ENCODE measurements around the gene SLX4. TPM values are rescaled to one million over a fixed set of nuclear protein-coding genes. Genes with fewer than 3 reads are reported as not detected.

Gene SLX4
- polyA plus RNA-seq, 2 of the 4 experiments (the other 2 are of a cell fraction): 3.0 to 5.0 TPM

GRCh38 chr16:3599922-3600321 lies 11.5 kb downstream of the SLX4 start:
- no peak for FAIRE-seq
- ChIA-PET CTCF (interaction anchor here (0.7 kb wide), 1 partner anchor 90 kb away, joined by 3 read pairs; no protein-coding TSS in a partner anchor), POLR2A (interaction anchor here (0.6 kb wide), 1 partner anchor 63 kb away, joined by 3 read pairs; no protein-coding TSS in a partner anchor)
- peak in 1 of 2 experiments; percentile 22 for DNase-seq (ENCODE audit: low read depth in 1 of 2, low spot score in 1 of 2)
- Histone ChIP-seq H3K4me2 (no peak overlapping the region), H3K4me3 (no peak overlapping the region), H3K4me1 (no peaks in the 10 kb centered on the region), H3K9me3 (peaks cover 8% of the 10 kb centered on the region; the same call in 1 of the 3 replicates), H3K27ac (no peak overlapping the region)
- ATAC-seq: no peak
- no peak for TF ChIP-seq ELK1 (IDR thresholded peaks at IDR 0.05; ENCODE audit: low read depth, low read length)
- TF ChIP-seq HEYL (CRISPR knock-in tag; IDR thresholded peaks at IDR 0.05): no peak
- TF ChIP-seq ZFP36 (IDR thresholded peaks at IDR 0.05; ENCODE audit: borderline replicate concordance, partially characterized antibody): no peak
- no peak for TF ChIP-seq RARB (CRISPR knock-in tag; IDR thresholded peaks at IDR 0.05)
- no peak for TF ChIP-seq HES2 (IDR thresholded peaks at IDR 0.05)
- no peak for TF ChIP-seq HMGXB4 (CRISPR knock-in tag; IDR thresholded peaks at IDR 0.05; ENCODE audit: borderline replicate concordance)
- TF ChIP-seq REST (IDR thresholded peaks at IDR 0.05): no peak
- no peak for TF ChIP-seq KDM1A (IDR thresholded peaks at IDR 0.05; ENCODE audit: low read depth)
- no peak for TF ChIP-seq HDAC2 (IDR thresholded peaks at IDR 0.05)
- 94% methylated on average over 4 of the region's 4 CpGs for WGBS (ENCODE audit: missing lambda C conversion rate)

- Histone ChIP-seq H3K27ac (no peak overlapping the region), H3K4me2 (no peak overlapping the region), H3K4me3 (no peak overlapping the region), H3K4me1 (no peaks in the 10 kb centered on the region), H3K9me3 (peaks cover 8% of the 10 kb centered on the region; the same call in 1 of the 3 replicates)
- ChIA-PET CTCF (interaction anchor here (0.7 kb wide), 1 partner anchor 185 kb away, joined by 3 read pairs; no protein-coding TSS in a partner anchor), POLR2A (no interaction called here)
- FAIRE-seq (no peak), ATAC-seq (no peak), DNase-seq (ENCODE audit: low read depth in 1 of 2, low spot score in 1 of 2) (no peak)
- TF ChIP-seq RNF2 (IDR thresholded peaks at IDR 0.05; ENCODE audit: borderline replicate concordance, low read depth) (no peak), MAZ (IDR thresholded peaks at IDR 0.05; ENCODE audit: borderline replicate concordance, low read depth, low read length) (no peak), MAX (IDR thresholded peaks at IDR 0.05) (no peak), POLR2AphosphoS2 (conservative IDR thresholded peaks at IDR 0.05; ENCODE audit: low read length) (no peak), BCL3 (IDR thresholded peaks at IDR 0.05) (no peak), NR3C1 (IDR thresholded peaks at IDR 0.05) (no peak)
- 92% methylated on average over 8 of the region's 8 CpGs for WGBS (ENCODE audit: missing lambda C conversion rate)
These were observed 12.3 kb downstream of the SLX4 start for GRCh38 chr16:3599121-3599520.
